Transverse colon (tissue), 4 donors: ENCODE measurements around the gene SLC43A3. TPM values are rescaled to one million over a fixed set of nuclear protein-coding genes. Genes with fewer than 3 reads are reported as not detected.
A peak's percentile ranks its signal among the peaks of the same experiment; 100 is the strongest.

Experiments
- DNase-seq: peaks from one replicate; pipeline ENCODE4 v3.0.0-alpha.2; 2019
- H3K27ac ChIP-seq, 4 donors: fragments of 200-600 bp; sonication (generic); 2 replicates each; pipeline ENCODE4 v1.5.1; 2016 to 2018; ENCODE audit warnings: inconsistent platforms in 4 of 4
- H3K27me3 ChIP-seq: fragments of 200-600 bp; sonication (generic); 2 replicates; pipeline ENCODE4 v1.5.1; 2017; ENCODE audit warnings: inconsistent platforms
- H3K36me3 ChIP-seq, 4 donors: fragments of 200-600 bp; sonication (generic); 2 replicates each; pipeline ENCODE4 v1.5.1; 2017 to 2019; ENCODE audit warnings: inconsistent platforms in 4 of 4
- H3K4me1 ChIP-seq, 4 donors: fragments of 200-600 bp; sonication (generic); 2 replicates each; pipeline ENCODE4 v1.5.1; 2017 to 2020; ENCODE audit warnings: inconsistent platforms in 4 of 4
- H3K4me3 ChIP-seq, 4 donors: fragments of 200-600 bp; sonication (generic); 1 replicate in 1 of 4; 2 replicates in 3 of 4; pipeline versions ENCODE4 v1.5.1 to v1.6.1; 2017 to 2019; ENCODE audit warnings: inconsistent platforms in 4 of 4
- H3K9me3 ChIP-seq, 2 donors: fragments of 200-600 bp; sonication (generic); 2 replicates each; pipeline ENCODE4 v1.5.1; 2017 to 2019; ENCODE audit warnings: inconsistent platforms in 2 of 2
- EP300 ChIP-seq: sonication (generic); formaldehyde crosslinking; IDR thresholded peaks from one replicate; pipeline ENCODE4 v1.6.1; 2017; ENCODE audit warnings: antibody characterized with exemption, low read depth
- POLR2A ChIP-seq: fragments of 450-650 bp; IDR thresholded peaks from one replicate; pipeline ENCODE4 v1.6.1; 2016; ENCODE audit warnings: antibody characterized with exemption, mild to moderate bottlenecking, moderate library complexity
- POLR2AphosphoS5 ChIP-seq, 3 donors: sonication (generic); formaldehyde crosslinking; IDR thresholded peaks; one replicate each; pipeline ENCODE4 v1.6.1; 2016; ENCODE audit warnings: antibody characterized with exemption in 3 of 3
- WGBS, 2 donors: methylation state at CpG; one replicate each; pipeline ENCODE4 v1.1.5; 2018; ENCODE audit warnings: low coverage in 1 of 2; 5-methylcytosine and 5-hydroxymethylcytosine counted together
- in situ Hi-C, 4 donors: fragments of 200-750 bp; cut with MboI; loops; one replicate each; pipeline versions ENCODE4 v1.15.0 to v1.15.1; 2017; ENCODE audit warnings: low sequenced_read_pairs in 3 of 4, low pct_ligation_motif_present in 1 of 4, low pct_unique_long_range_greater_than_20kb in 1 of 4
- intact Hi-C: fragments of 100-400 bp; cut with DNase I; formaldehyde crosslinking; loops from one replicate; pipeline ENCODE4 v1.15.1; 2023; ENCODE audit warnings: low total_unique reads
- total RNA-seq, 4 donors: library from RNA; depleted of rRNA; stranded (reverse); fragments of >200 nt; gene quantifications; one replicate each; pipeline ENCODE4 v1.1.0, GENCODE V29; 2016
- TF ChIP-seq, protein P1 (sequence below), 5 experiments: fragments of 200-600 bp in 3 of 5; fragments of 450-650 bp in 2 of 5; sonication (generic) in 3 of 5; IDR thresholded peaks; 1 replicate in 2 of 5; 2 replicates in 3 of 5; pipeline ENCODE4 v1.5.1; 2016 to 2017; ENCODE audit warnings: antibody characterized with exemption in 5 of 5, inconsistent platforms in 3 of 5, mild to moderate bottlenecking in 2 of 5, moderate library complexity in 1 of 5

Gene SLC43A3
- 10 to 100 TPM in 3 of 4 donors, 1 to 10 TPM in 1; 6.0 to 35.9 (median 19.4) TPM for total RNA-seq

DNA sequence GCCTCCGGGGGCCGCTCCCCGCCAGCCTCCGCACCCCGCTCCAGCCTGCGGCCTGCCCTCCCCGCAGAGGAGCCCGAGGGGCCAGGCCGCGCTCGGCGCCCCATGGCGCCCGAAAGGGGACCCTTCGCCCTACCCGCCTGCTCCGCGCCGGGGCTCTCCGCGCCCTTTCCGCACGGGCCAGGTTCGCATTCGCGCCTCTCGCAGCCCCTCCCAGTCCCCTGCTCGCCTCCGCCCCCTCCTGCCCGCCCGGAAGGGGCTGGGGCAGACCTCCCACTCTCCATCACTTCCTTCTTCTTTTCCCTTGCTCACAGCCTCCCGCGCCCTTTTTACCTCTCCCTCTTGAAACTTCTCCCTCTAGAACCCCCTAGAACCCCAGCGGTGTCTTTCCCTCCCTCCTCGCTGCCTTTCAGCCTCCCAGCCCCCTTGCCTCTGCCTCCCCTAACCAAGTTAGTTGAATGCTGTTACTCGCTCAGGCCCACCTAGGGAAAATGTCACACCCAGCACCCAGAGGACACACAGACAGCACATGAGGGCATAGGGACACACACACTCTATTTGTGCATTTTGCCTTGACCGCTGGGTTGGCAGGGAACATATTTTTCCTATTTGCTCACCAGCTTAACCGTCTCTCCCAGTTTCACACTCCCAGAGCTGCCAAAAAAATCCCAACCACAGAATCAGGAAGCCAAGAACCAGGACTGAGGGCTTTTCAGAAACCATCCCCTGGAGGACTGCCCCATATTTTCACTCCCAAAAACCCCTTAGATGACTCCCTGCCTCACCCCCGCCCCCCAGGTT is at the start of gene SLC43A3:
Gene SLC43A3 (minus strand): TSS at position 193 of the 798 bp plus-strand sequence. CDS start 949 bp downstream, outside the sequence.
- TF ChIP-seq, protein P1, sequence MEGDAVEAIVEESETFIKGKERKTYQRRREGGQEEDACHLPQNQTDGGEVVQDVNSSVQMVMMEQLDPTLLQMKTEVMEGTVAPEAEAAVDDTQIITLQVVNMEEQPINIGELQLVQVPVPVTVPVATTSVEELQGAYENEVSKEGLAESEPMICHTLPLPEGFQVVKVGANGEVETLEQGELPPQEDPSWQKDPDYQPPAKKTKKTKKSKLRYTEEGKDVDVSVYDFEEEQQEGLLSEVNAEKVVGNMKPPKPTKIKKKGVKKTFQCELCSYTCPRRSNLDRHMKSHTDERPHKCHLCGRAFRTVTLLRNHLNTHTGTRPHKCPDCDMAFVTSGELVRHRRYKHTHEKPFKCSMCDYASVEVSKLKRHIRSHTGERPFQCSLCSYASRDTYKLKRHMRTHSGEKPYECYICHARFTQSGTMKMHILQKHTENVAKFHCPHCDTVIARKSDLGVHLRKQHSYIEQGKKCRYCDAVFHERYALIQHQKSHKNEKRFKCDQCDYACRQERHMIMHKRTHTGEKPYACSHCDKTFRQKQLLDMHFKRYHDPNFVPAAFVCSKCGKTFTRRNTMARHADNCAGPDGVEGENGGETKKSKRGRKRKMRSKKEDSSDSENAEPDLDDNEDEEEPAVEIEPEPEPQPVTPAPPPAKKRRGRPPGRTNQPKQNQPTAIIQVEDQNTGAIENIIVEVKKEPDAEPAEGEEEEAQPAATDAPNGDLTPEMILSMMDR (IDR thresholded peaks at IDR 0.05) = no peak
- TF ChIP-seq POLR2AphosphoS5 (IDR thresholded peaks at IDR 0.05) (peak in 2 of 3 donors; percentile 1 to 34), POLR2A (peak; percentile 40)
- H3K9me3 ChIP-seq = no peaks in the 10 kb centered on the region
- in situ Hi-C loops = no loop called here
- H3K4me1 ChIP-seq = peaks cover 18 to 47% (median 29%) of the 10 kb centered on the region in 4 donors
- H3K27ac ChIP-seq = peak within 1 kb of the TSS; percentile 86 to 94 (median 88)
- H3K4me3 ChIP-seq = peak within 1 kb of the TSS; percentile 29 to 59 (median 40)
- peak; percentile 66 for DNase-seq
- intact Hi-C loops = no loop called here
- no peaks in the 10 kb centered on the region for H3K27me3 ChIP-seq
- WGBS, 2 donors = 9 to 13% methylated on average over 7 to 36 of the region's 39 CpGs
- H3K36me3 ChIP-seq = no peaks in the 10 kb centered on the region

DNA sequence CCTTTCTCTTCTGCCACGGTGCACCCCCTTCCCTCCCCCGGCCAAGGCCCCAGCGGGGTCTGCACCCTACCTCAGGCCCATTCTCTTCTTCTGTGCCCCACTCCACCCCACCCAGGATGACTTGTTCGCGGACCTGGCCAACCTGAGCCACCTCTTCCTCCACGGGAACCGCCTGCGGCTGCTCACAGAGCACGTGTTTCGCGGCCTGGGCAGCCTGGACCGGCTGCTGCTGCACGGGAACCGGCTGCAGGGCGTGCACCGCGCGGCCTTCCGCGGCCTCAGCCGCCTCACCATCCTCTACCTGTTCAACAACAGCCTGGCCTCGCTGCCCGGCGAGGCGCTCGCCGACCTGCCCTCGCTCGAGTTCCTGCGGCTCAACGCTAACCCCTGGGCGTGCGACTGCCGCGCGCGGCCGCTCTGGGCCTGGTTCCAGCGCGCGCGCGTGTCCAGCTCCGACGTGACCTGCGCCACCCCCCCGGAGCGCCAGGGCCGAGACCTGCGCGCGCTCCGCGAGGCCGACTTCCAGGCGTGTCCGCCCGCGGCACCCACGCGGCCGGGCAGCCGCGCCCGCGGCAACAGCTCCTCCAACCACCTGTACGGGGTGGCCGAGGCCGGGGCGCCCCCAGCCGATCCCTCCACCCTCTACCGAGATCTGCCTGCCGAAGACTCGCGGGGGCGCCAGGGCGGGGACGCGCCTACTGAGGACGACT is 49.3 kb upstream of the SLC43A3 start:
- intact Hi-C loops (no loop called here), in situ Hi-C loops (loop anchor here in 2 of 4 donors (25.0 kb wide), 1 partner anchor 139 kb away; the partner anchor contains the start of genes P2RX3 (in 2 of the 2) and SSRP1 (in 2 of the 2))
- WGBS, 2 donors = 4% methylated on average over 23 of the region's 80 CpGs; no CpG with 5 or more reads in 1 of the 2 donors
- Histone ChIP-seq H3K9me3 (no peaks in the 10 kb centered on the region), H3K27ac (peak overlapping the region in 1 of 4 donors; percentile 63), H3K36me3 (no peaks in the 10 kb centered on the region), H3K27me3 (peaks cover 25% of the 10 kb centered on the region), H3K4me1 (peaks cover 11 to 27% (median 19%) of the 10 kb centered on the region in 4 donors), H3K4me3 (peak overlapping the region; percentile 30 to 54 (median 38))
- DNase-seq = peak; percentile 50
- TF ChIP-seq, protein P1 (IDR thresholded peaks at IDR 0.05) = no peak
- TF ChIP-seq EP300 (no peak), POLR2AphosphoS5 (IDR thresholded peaks at IDR 0.05) (no peak), POLR2A (no peak)

DNA sequence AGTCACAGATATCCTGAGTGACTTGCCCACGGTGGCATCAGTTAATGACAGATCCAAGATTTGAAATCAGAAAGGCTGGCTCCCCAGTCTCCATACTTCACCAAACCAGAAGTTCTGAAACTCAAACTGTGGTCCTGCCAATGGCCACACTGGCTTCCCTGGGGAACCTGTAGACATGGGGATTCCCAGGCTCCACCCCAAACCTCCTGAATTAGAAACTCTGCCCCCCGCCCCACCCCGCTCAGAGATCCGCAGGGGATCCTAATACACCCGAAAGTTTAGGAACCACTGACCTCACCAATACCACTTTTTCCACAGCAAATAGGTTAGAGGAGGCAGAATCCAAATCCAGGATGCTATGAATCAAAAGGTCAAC is 48.7 kb upstream of the SLC43A3 start:
- Histone ChIP-seq H3K27me3 (peaks cover 25% of the 10 kb centered on the region), H3K36me3 (no peaks in the 10 kb centered on the region), H3K4me3 (peak overlapping the region in 1 of 4 donors; percentile 54), H3K4me1 (peaks cover 11 to 27% (median 19%) of the 10 kb centered on the region in 4 donors), H3K9me3 (no peaks in the 10 kb centered on the region), H3K27ac (no peak overlapping the region)
- no peak for DNase-seq
- no peak for TF ChIP-seq POLR2AphosphoS5 (IDR thresholded peaks at IDR 0.05)
- TF ChIP-seq POLR2A = no peak
- no peak for TF ChIP-seq EP300
- TF ChIP-seq, protein P1 (IDR thresholded peaks at IDR 0.05) = no peak
- intact Hi-C loops (no loop called here), in situ Hi-C loops (loop anchor here in 2 of 4 donors (25.0 kb wide), 1 partner anchor 138 kb away; the partner anchor contains the start of genes P2RX3 (in 2 of the 2) and SSRP1 (in 2 of the 2))
- WGBS, 2 donors = 57 to 70% methylated on average over 1 to 5 of the region's 5 CpGs

DNA sequence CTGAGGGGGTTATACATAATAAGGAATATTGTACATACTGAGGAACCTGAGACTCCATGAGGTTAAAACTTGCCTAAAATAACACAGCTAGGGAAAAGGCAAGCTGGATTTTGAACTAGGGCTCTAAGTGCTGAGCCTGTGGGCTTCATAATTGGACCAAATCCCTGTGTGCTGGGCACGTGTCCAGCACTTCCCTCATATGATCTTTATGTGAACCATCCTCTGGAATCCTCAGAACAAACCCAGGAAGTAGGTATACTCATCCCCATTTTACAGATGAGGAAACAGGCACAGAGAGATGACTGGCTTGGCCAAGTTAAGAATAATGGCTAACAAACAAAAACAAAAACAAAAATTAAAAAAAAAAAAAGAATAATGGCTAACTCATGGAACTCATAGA is 48.3 kb upstream of the SLC43A3 start:
- DNase-seq = no peak
- peaks cover 11 to 27% (median 19%) of the 10 kb centered on the region in 4 donors for H3K4me1 ChIP-seq
- no peaks in the 10 kb centered on the region for H3K36me3 ChIP-seq
- H3K27ac ChIP-seq = no peak overlapping the region
- H3K9me3 ChIP-seq = no peaks in the 10 kb centered on the region
- peaks cover 25% of the 10 kb centered on the region for H3K27me3 ChIP-seq
- H3K4me3 ChIP-seq = no peak overlapping the region
- in situ Hi-C loops = loop anchor here in 2 of 4 donors (25.0 kb wide), 1 partner anchor 138 kb away; the partner anchor contains the start of genes P2RX3 (in 2 of the 2) and SSRP1 (in 2 of the 2)
- TF ChIP-seq, protein P1 (IDR thresholded peaks at IDR 0.05) = no peak
- TF ChIP-seq EP300 (no peak), POLR2AphosphoS5 (IDR thresholded peaks at IDR 0.05) (no peak), POLR2A (no peak)
- WGBS, 2 donors = 36 to 76% methylated on average over 1 of the region's 1 CpG
- intact Hi-C loops = no loop called here
